Trophoblast cell (in vitro differentiated cells and primary cell): ENCODE measurements around the gene EPHA6.

ENCODE experiments used
- DNase-seq, 2 donors: peaks; one replicate each; pipeline ENCODE4 v3.0.0-alpha.2; 2016
- H2AFZ ChIP-seq: 2 replicates; pipeline ENCODE4 v1.6.1; 2013; ENCODE audit warnings: low read length, moderate library complexity, mild to moderate bottlenecking; ENCODE audit not compliant: insufficient read depth, poor library complexity
- H2AK5ac ChIP-seq: 2 replicates; pipeline ENCODE4 v1.6.1; 2013; ENCODE audit warnings: mild to moderate bottlenecking, low read length
- H2BK120ac ChIP-seq: 2 replicates; pipeline ENCODE4 v1.6.1; 2013; ENCODE audit warnings: low read length, mild to moderate bottlenecking, moderate library complexity; ENCODE audit not compliant: insufficient read depth, poor library complexity
- H2BK12ac ChIP-seq: 2 replicates; pipeline ENCODE4 v1.6.1; 2013; ENCODE audit warnings: mild to moderate bottlenecking, low read length, moderate library complexity
- H2BK5ac ChIP-seq: 2 replicates; pipeline ENCODE4 v1.6.1; 2013; ENCODE audit warnings: low read length, low read depth, moderate library complexity, mild to moderate bottlenecking; ENCODE audit not compliant: poor library complexity
- H3K14ac ChIP-seq: 2 replicates; pipeline ENCODE4 v1.6.1; 2013; ENCODE audit warnings: mild to moderate bottlenecking, low read length
- H3K18ac ChIP-seq: 2 replicates; pipeline ENCODE4 v1.6.1; 2013; ENCODE audit warnings: mild to moderate bottlenecking, low read length
- H3K23ac ChIP-seq: 2 replicates; pipeline ENCODE4 v1.6.1; 2013; ENCODE audit warnings: low read length
- H3K27ac ChIP-seq: 2 replicates; pipeline ENCODE4 v1.5.1; 2013; ENCODE audit warnings: low read depth, mild to moderate bottlenecking, inconsistent platforms, low read length, moderate library complexity
- H3K27me3 ChIP-seq: 2 replicates; pipeline ENCODE4 v1.6.1; 2013; ENCODE audit warnings: inconsistent platforms, mild to moderate bottlenecking, low read length, moderate library complexity; ENCODE audit not compliant: insufficient read depth
- H3K36me3 ChIP-seq, 2 experiments: 1 replicate in 1 of 2; 2 replicates in 1 of 2; pipeline ENCODE4 v1.6.1; 2013; ENCODE audit warnings: low read length in 2 of 2, mild to moderate bottlenecking in 2 of 2, moderate library complexity in 1 of 2; ENCODE audit not compliant: insufficient read depth in 2 of 2, control insufficient read depth in 1 of 2
- H3K4ac ChIP-seq: 2 replicates; pipeline ENCODE4 v1.6.1; 2013; ENCODE audit warnings: low read depth, mild to moderate bottlenecking, low read length, moderate library complexity
- H3K4me1 ChIP-seq, 2 experiments: 1 replicate in 1 of 2; 2 replicates in 1 of 2; pipeline ENCODE4 v1.6.1; 2013; ENCODE audit warnings: low read length in 2 of 2, mild to moderate bottlenecking in 2 of 2, moderate library complexity in 1 of 2; ENCODE audit not compliant: insufficient read depth in 2 of 2, control insufficient read depth in 1 of 2
- H3K4me2 ChIP-seq: 2 replicates; pipeline ENCODE4 v1.6.1; 2013; ENCODE audit warnings: inconsistent platforms, mild to moderate bottlenecking, low read length, moderate library complexity
- H3K4me3 ChIP-seq: 2 replicates; pipeline ENCODE4 v1.5.1; 2013; ENCODE audit warnings: mild to moderate bottlenecking, low read depth, low read length, inconsistent platforms
- H3K79me1 ChIP-seq: one replicate; pipeline ENCODE4 v1.6.1; 2013; ENCODE audit warnings: low read length
- H3K79me2 ChIP-seq: 2 replicates; pipeline ENCODE4 v1.6.1; 2013; ENCODE audit warnings: low read length, mild to moderate bottlenecking; ENCODE audit not compliant: control insufficient read depth, insufficient read depth, poor library complexity
- H3K9ac ChIP-seq: 2 replicates; pipeline ENCODE4 v1.6.1; 2013; ENCODE audit warnings: mild to moderate bottlenecking, low read length
- H3K9me3 ChIP-seq: 2 replicates; pipeline ENCODE4 v1.6.1; 2013; ENCODE audit warnings: low read depth, mild to moderate bottlenecking, control low read depth, inconsistent platforms, low read length; ENCODE audit not compliant: insufficient read depth
- H4K12ac ChIP-seq: 2 replicates; pipeline ENCODE4 v1.6.1; 2013; ENCODE audit warnings: low read depth, mild to moderate bottlenecking, low read length, moderate library complexity
- H4K8ac ChIP-seq: 2 replicates; pipeline ENCODE4 v1.6.1; 2013; ENCODE audit warnings: low read depth, mild to moderate bottlenecking, low read length, moderate library complexity
- H4K91ac ChIP-seq: one replicate; pipeline ENCODE4 v1.6.1; 2013; ENCODE audit warnings: low read depth, mild to moderate bottlenecking, low read length, moderate library complexity
- WGBS: extraction: QIAGEN DNeasy Blood & Tissue Kit; methylation state at CpG from one replicate; pipeline ENCODE4 v1.1.7; 2013; ENCODE audit warnings: missing lambda C conversion rate; ENCODE audit not compliant: insufficient read length, insufficient coverage; ENCODE audit errors: extremely low coverage; 5-methylcytosine and 5-hydroxymethylcytosine counted together

The EPHA6 gene

GRCh38 chr3:97241417-97241816 lies 427.0 kb downstream of the EPHA6 start:
- Histone ChIP-seq H3K9ac (no peak overlapping the region), H4K8ac (no peak overlapping the region), H3K4me2 (no peak overlapping the region), H3K36me3 (no peaks in the 10 kb centered on the region), H2BK5ac (no peak overlapping the region), H2BK120ac (no peak overlapping the region), H3K79me2 (no peaks in the 10 kb centered on the region), H3K4ac (no peak overlapping the region), H3K27ac (no peak overlapping the region), H2AFZ (no peak overlapping the region), H3K79me1 (no peaks in the 10 kb centered on the region), H3K23ac (no peak overlapping the region), H2BK12ac (no peak overlapping the region), H3K18ac (no peak overlapping the region), H3K4me1 (peaks cover 0 to 2% of the 10 kb centered on the region in 2 experiments), H3K9me3 (no peaks in the 10 kb centered on the region), H3K27me3 (no peaks in the 10 kb centered on the region), H4K91ac (no peak overlapping the region), H3K14ac (no peak overlapping the region), H3K4me3 (no peak overlapping the region), H2AK5ac (no peak overlapping the region), H4K12ac (no peak overlapping the region)
- no CpG with 5 or more reads among the region's 1 CpG for WGBS
- DNase-seq = no peak

GRCh38 chr3:97245201-97245910 lies 431.0 kb downstream of the EPHA6 start:
- no peaks in the 10 kb centered on the region for H3K36me3 ChIP-seq
- H2AFZ ChIP-seq = no peak overlapping the region
- no peak overlapping the region for H3K4me2 ChIP-seq
- H4K12ac ChIP-seq = no peak overlapping the region
- no peak overlapping the region for H3K4me3 ChIP-seq
- H3K4ac ChIP-seq = no peak overlapping the region
- H3K27me3 ChIP-seq = no peaks in the 10 kb centered on the region
- H3K4me1 ChIP-seq = no peaks in the 10 kb centered on the region
- no peaks in the 10 kb centered on the region for H3K9me3 ChIP-seq
- H2AK5ac ChIP-seq = no peak overlapping the region
- no peak overlapping the region for H3K27ac ChIP-seq
- H4K8ac ChIP-seq = no peak overlapping the region
- no peak overlapping the region for H2BK5ac ChIP-seq
- no peak overlapping the region for H3K23ac ChIP-seq
- no peaks in the 10 kb centered on the region for H3K79me1 ChIP-seq
- no peak overlapping the region for H2BK12ac ChIP-seq
- no peaks in the 10 kb centered on the region for H3K79me2 ChIP-seq
- no peak overlapping the region for H2BK120ac ChIP-seq
- WGBS = no CpG with 5 or more reads among the region's 2 CpGs
- no peak overlapping the region for H3K14ac ChIP-seq
- no peak overlapping the region for H3K18ac ChIP-seq
- DNase-seq = no peak
- H3K9ac ChIP-seq = no peak overlapping the region
- no peak overlapping the region for H4K91ac ChIP-seq

- H3K27ac ChIP-seq = no peak overlapping the region
- H2AFZ ChIP-seq = no peak overlapping the region
- H3K18ac ChIP-seq = no peak overlapping the region
- H3K79me1 ChIP-seq = peaks cover 3% of the 10 kb centered on the region
- no peak overlapping the region for H2BK12ac ChIP-seq
- no peaks in the 10 kb centered on the region for H3K36me3 ChIP-seq
- H3K79me2 ChIP-seq = no peaks in the 10 kb centered on the region
- H3K4ac ChIP-seq = no peak overlapping the region
- H3K23ac ChIP-seq = no peak overlapping the region
- peaks cover 5 to 7% of the 10 kb centered on the region in 2 experiments for H3K4me1 ChIP-seq
- no peaks in the 10 kb centered on the region for H3K27me3 ChIP-seq
- H3K4me2 ChIP-seq = no peak overlapping the region
- no peak overlapping the region for H4K8ac ChIP-seq
- no peak overlapping the region for H3K4me3 ChIP-seq
- no peak overlapping the region for H2BK120ac ChIP-seq
- WGBS = no CpG with 5 or more reads among the region's 2 CpGs
- no peak overlapping the region for H3K14ac ChIP-seq
- peak in 1 of 2 donors; percentile 38 for DNase-seq
- no peaks in the 10 kb centered on the region for H3K9me3 ChIP-seq
- H2AK5ac ChIP-seq = no peak overlapping the region
- no peak overlapping the region for H2BK5ac ChIP-seq
- H3K9ac ChIP-seq = no peak overlapping the region
- no peak overlapping the region for H4K12ac ChIP-seq
- H4K91ac ChIP-seq = no peak overlapping the region
Observed at GRCh38 chr3:97256060-97256459, 441.7 kb downstream of the EPHA6 start.

GRCh38 chr3:97257942-97258697 lies 443.7 kb downstream of the EPHA6 start:
- no peak overlapping the region for H2AK5ac ChIP-seq
- no peak overlapping the region for H3K4me2 ChIP-seq
- DNase-seq = no peak
- H3K79me2 ChIP-seq = no peaks in the 10 kb centered on the region
- H3K36me3 ChIP-seq = no peaks in the 10 kb centered on the region
- no peak overlapping the region for H4K12ac ChIP-seq
- H3K4ac ChIP-seq = no peak overlapping the region
- no peak overlapping the region for H3K18ac ChIP-seq
- H2BK5ac ChIP-seq = no peak overlapping the region
- H3K9ac ChIP-seq = no peak overlapping the region
- H3K79me1 ChIP-seq = no peaks in the 10 kb centered on the region
- no peaks in the 10 kb centered on the region for H3K27me3 ChIP-seq
- H4K8ac ChIP-seq = no peak overlapping the region
- no peak overlapping the region for H3K23ac ChIP-seq
- no peak overlapping the region for H2BK12ac ChIP-seq
- no peak overlapping the region for H2BK120ac ChIP-seq
- no peaks in the 10 kb centered on the region for H3K4me1 ChIP-seq
- H4K91ac ChIP-seq = no peak overlapping the region
- H3K14ac ChIP-seq = no peak overlapping the region
- WGBS = no CpG with 5 or more reads among the region's 1 CpG
- no peak overlapping the region for H2AFZ ChIP-seq
- H3K4me3 ChIP-seq = no peak overlapping the region
- H3K27ac ChIP-seq = no peak overlapping the region
- no peaks in the 10 kb centered on the region for H3K9me3 ChIP-seq
